Measurements from ENCODE around the gene CD69. TPM values are rescaled to one million over a fixed set of nuclear protein-coding genes. Genes with fewer than 3 reads are reported as not detected.

The CD69 gene
- total RNA-seq, 4 donors from 2014 or later = 0.41 to 0.72 (median 0.51) TPM; not detected in 1

DNA sequence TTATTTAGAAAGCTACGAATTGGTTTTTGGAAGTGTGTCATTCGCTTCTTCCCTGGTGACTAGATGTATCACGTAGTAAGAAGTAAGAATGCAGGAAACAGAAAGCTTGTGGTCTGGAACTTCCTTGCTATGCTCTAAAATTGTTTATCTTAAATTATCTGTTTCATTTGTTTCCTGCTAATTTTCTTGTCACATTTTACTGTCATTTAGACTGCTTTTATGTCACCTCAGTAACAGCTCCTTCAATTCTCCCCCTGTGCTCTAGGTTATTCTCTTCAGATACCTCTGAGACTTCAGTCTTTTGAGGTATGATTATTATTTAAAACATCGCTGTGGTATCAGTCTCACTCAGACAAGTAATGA is 699 bp upstream of the CD69 start:
- intact Hi-C loops (cut with DNase I; ENCODE audit: low total_unique reads) = no loop called here
- Histone ChIP-seq H3K9me3 (no peaks in the 10 kb centered on the region), H3K27ac (no peak overlapping the region), H3K4me3 (no peak overlapping the region), H3K4me1 (no peaks in the 10 kb centered on the region), H3K27me3 (no peaks in the 10 kb centered on the region), H3K36me3 (no peaks in the 10 kb centered on the region)
- TF ChIP-seq, protein P1, sequence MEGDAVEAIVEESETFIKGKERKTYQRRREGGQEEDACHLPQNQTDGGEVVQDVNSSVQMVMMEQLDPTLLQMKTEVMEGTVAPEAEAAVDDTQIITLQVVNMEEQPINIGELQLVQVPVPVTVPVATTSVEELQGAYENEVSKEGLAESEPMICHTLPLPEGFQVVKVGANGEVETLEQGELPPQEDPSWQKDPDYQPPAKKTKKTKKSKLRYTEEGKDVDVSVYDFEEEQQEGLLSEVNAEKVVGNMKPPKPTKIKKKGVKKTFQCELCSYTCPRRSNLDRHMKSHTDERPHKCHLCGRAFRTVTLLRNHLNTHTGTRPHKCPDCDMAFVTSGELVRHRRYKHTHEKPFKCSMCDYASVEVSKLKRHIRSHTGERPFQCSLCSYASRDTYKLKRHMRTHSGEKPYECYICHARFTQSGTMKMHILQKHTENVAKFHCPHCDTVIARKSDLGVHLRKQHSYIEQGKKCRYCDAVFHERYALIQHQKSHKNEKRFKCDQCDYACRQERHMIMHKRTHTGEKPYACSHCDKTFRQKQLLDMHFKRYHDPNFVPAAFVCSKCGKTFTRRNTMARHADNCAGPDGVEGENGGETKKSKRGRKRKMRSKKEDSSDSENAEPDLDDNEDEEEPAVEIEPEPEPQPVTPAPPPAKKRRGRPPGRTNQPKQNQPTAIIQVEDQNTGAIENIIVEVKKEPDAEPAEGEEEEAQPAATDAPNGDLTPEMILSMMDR (IDR thresholded peaks at IDR 0.05 in 4 of 5, conservative IDR thresholded peaks at IDR 0.05 in 1 of 5) = no peak
- no peak for TF ChIP-seq POLR2A (IDR thresholded peaks at IDR 0.05)
- DNase-seq (no peak), ATAC-seq (no peak)
- in situ Hi-C loops (cut with MboI; ENCODE audit: low sequenced_read_pairs in 4 of 4) = no loop called here

GRCh38 chr12:9760120-9760519 is 581 bp downstream of the CD69 start:
- no peak overlapping the region for H3K27ac ChIP-seq
- intact Hi-C loops (cut with DNase I; ENCODE audit: low total_unique reads) = no loop called here
- H3K27me3 ChIP-seq = no peaks in the 10 kb centered on the region
- TF ChIP-seq, protein P1 (IDR thresholded peaks at IDR 0.05 in 4 of 5, conservative IDR thresholded peaks at IDR 0.05 in 1 of 5) = no peak
- no peak for TF ChIP-seq POLR2A (IDR thresholded peaks at IDR 0.05)
- H3K9me3 ChIP-seq = no peaks in the 10 kb centered on the region
- in situ Hi-C loops (cut with MboI; ENCODE audit: low sequenced_read_pairs in 4 of 4) = no loop called here
- ATAC-seq (no peak), DNase-seq (no peak)
- no peaks in the 10 kb centered on the region for H3K4me1 ChIP-seq
- no peak overlapping the region for H3K4me3 ChIP-seq
- no peaks in the 10 kb centered on the region for H3K36me3 ChIP-seq

DNA sequence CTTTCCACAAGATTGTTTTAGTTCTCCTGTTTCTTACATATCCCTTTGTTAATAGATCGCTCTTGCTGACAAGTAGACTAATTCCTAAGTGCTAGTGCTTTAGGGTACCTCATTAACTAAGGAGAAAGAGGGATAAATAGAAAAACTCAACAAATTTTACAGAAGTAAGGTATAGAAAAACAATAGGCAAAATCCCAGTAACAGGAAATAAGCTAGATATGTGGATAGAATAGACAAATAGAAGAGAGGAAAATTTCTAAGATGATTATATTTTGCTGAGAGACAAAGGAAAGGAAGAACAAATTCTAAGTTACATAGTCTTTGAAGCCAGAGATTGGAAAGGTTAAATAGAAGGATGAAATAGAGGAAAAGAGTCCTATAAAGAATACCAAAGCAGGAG is 1.0 kb downstream of the CD69 start:
- intact Hi-C loops (cut with DNase I; ENCODE audit: low total_unique reads) = no loop called here
- in situ Hi-C loops (cut with MboI; ENCODE audit: low sequenced_read_pairs in 4 of 4) = no loop called here
- ATAC-seq (no peak), DNase-seq (no peak)
- H3K27ac ChIP-seq = no peak overlapping the region
- H3K4me3 ChIP-seq = no peak overlapping the region
- H3K27me3 ChIP-seq = no peaks in the 10 kb centered on the region
- no peaks in the 10 kb centered on the region for H3K4me1 ChIP-seq
- H3K9me3 ChIP-seq = no peaks in the 10 kb centered on the region
- TF ChIP-seq, protein P1 (IDR thresholded peaks at IDR 0.05 in 4 of 5, conservative IDR thresholded peaks at IDR 0.05 in 1 of 5) = no peak
- no peak for TF ChIP-seq POLR2A (IDR thresholded peaks at IDR 0.05)
- no peaks in the 10 kb centered on the region for H3K36me3 ChIP-seq

- intact Hi-C loops (cut with DNase I; ENCODE audit: low total_unique reads) = no loop called here
- TF ChIP-seq POLR2A (IDR thresholded peaks at IDR 0.05) = no peak
- TF ChIP-seq, protein P1 (IDR thresholded peaks at IDR 0.05 in 4 of 5, conservative IDR thresholded peaks at IDR 0.05 in 1 of 5) = no peak
- no peak for DNase-seq
- H3K36me3 ChIP-seq = no peaks in the 10 kb centered on the region
- in situ Hi-C loops (cut with MboI; ENCODE audit: low sequenced_read_pairs in 4 of 4) = no loop called here
- H3K9me3 ChIP-seq = no peaks in the 10 kb centered on the region
- no peak overlapping the region for H3K27ac ChIP-seq
- no peak for ATAC-seq
- no peak overlapping the region for H3K4me3 ChIP-seq
- no peaks in the 10 kb centered on the region for H3K27me3 ChIP-seq
- H3K4me1 ChIP-seq = no peaks in the 10 kb centered on the region
Observed at GRCh38 chr12:9758119-9758518, 2.6 kb downstream of the CD69 start.

- no peaks in the 10 kb centered on the region for H3K9me3 ChIP-seq
- ATAC-seq (no peak), DNase-seq (no peak)
- no peaks in the 10 kb centered on the region for H3K27me3 ChIP-seq
- H3K4me3 ChIP-seq = no peak overlapping the region
- TF ChIP-seq POLR2A (IDR thresholded peaks at IDR 0.05) = no peak
- TF ChIP-seq, protein P1 (IDR thresholded peaks at IDR 0.05 in 4 of 5, conservative IDR thresholded peaks at IDR 0.05 in 1 of 5) = no peak
- in situ Hi-C loops (cut with MboI; ENCODE audit: low sequenced_read_pairs in 4 of 4) (no loop called here), intact Hi-C loops (cut with DNase I; ENCODE audit: low total_unique reads) (no loop called here)
- no peaks in the 10 kb centered on the region for H3K36me3 ChIP-seq
- H3K27ac ChIP-seq = no peak overlapping the region
- no peaks in the 10 kb centered on the region for H3K4me1 ChIP-seq
Observed at GRCh38 chr12:9757433-9758025, 3.2 kb downstream of the CD69 start.

All from gastrocnemius medialis (tissue), 4 donors.